HG03097 (cell line): ENCODE results near the gene GALC.
A peak's percentile ranks its signal among the peaks of the same experiment; 100 is the strongest.

Experiments
- ATAC-seq: cut with Tn5 transposase; IDR thresholded peaks from one replicate; pipeline ENCODE4 v1.9.1; 2021; ENCODE audit not compliant: unreplicated experiment, low FRiP score

Gene GALC

GRCh38 chr14:87966816-87967215 lies 26.2 kb downstream of the GALC start:
- ATAC-seq: no peak

DNA sequence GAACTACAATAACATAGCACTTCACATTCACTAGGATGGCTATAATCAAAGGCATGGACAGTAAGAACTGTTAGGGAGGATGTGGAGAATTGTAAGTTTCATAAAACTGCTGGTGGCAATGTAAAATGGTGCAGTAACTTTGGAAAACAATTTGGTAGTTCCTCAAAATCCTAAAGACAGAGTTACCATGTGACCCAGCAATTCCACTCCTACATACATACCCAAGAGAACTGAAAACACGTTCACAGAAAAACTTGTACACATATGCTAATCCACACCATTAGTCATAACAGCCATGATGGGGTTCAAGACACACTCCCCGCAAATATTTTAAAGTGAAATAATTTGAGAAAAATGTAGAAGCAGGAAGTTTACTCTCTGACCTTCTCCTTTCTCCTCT lies 31.7 kb downstream of the GALC start:
- no peak for ATAC-seq

DNA sequence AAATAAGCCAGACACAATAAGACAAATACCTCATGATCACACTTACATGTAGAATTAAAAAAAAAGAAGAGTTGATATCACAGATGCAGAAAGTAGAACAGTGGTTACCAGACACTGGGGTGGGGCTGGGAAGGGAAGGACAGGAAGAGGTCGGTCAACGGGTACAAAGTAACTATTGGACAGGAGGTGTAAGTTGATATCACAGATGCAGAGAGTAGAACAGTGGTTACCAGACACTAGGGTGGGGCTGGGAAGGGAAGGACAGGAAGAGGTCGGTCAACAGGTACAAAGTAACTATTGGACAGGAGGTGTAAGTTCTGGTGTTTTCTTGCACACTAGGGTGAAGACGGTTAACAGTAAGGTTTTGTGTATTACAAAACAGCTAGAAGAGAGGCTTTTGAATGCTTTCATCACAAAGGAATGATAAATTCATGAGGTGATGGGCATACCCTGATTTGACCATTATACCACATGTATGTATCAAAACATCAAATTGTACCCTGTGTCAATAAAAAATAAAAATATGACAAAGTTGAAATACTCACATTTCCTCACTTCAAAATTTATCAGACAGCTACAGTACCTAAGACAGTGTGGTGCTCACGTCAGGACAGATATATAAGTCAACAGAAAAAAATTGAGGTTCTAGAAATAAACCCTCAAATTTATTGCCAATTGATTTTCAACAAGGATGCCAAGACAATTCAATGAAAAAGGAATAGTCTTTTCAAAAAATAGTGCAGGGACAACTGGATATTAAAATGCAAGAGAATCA lies 32.8 kb downstream of the GALC start:
- ATAC-seq: no peak

- ATAC-seq: no peak
Measured at GRCh38 chr14:87955501-87955900, 37.5 kb downstream of the GALC start.

GRCh38 chr14:87952307-87953094 lies 40.5 kb downstream of the GALC start:
- peak; percentile 94 for ATAC-seq

DNA sequence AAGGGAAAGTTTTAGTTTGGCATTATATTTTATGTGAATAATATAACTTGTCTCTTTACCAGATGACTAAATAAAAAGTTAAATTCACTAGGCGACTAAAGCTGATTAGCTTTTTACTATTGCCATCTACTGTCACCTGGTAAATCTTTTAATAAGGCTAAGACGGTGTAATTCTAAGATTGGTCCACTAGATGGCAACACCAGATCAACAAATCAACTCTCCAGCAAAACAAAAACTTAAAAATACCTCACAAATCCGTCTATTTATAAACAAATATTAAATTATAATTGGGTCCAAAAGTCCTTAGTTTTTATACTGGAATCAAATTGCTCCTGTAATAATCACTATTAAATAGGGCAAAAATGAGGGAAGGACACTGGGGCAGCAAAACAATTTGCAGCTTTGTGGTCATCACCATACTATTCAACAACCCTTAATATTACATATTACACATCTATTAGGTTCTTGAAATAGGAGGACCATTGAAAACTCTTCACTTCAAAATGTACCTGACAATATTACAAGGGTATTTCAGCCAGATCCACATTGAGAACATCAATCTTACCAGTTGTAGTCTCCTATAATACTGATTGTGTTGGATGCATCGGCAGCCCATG lies 47.9 kb downstream of the GALC start:
- no peak for ATAC-seq

DNA sequence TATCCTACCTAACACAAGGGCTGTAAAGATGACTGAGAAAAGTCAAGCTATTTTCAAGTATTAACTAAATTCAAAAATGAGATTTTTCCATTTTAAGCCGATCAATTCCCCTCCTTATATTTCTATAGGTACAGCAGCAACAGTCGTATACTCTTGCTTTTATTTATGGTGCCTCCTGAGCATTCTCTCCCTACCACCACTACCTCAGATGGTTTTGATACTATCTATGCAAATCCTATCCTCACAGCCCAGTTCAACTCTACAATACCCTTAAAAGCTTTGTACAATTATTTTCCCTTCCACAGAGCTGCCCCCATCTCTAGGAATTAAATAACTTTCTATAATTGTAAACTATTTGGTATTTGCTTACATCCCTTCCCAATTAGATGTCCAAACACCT lies 52.1 kb downstream of the GALC start:
- no peak for ATAC-seq

DNA sequence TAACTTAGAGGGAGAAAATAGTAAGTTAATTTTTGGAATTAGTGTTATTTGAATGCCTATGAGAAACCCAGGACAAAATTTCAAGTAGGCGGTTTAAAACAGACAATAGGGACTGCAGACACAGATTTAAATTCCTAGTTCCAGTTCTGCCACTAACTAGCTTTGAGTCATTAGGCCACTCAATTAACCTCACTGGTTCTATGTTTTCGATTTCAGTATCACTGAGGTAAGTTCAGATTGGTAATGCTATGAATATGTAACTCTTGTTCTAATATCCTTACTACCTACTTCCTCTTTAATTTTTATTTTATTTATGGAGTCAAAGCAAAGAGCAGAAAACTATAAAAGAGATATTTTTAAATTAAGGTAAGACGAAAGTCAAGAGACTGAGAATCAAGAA lies 52.6 kb downstream of the GALC start:
- peak; percentile 82 for ATAC-seq

GRCh38 chr14:87935886-87936285 lies 57.1 kb downstream of the GALC start:
- ATAC-seq: no peak

- ATAC-seq: no peak
Measured at GRCh38 chr14:87935081-87935828, 57.7 kb downstream of the GALC start.

- ATAC-seq: no peak
Measured at GRCh38 chr14:87934185-87934584, 58.8 kb downstream of the GALC start.

DNA sequence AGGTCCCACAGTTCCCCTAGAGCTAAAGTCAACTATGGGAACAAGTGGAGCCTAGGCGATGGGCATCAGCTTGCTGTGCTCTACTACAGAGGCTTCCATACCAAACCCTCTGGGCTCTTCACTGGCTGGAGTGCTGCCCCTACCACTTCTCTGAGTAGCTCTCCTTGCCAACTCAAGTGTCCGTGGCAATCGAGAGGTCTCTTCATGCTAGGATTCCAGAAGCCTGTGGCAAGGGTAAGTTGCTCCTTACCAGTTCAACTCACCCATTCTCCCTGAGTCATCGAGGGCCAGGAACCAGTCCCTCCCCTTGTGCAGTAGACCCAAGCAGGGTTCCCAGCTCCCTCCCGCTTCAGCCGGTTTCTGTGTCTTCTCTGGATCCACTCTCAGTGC lies 76.1 kb downstream of the GALC start:
- ATAC-seq: no peak

- ATAC-seq: no peak
Measured at GRCh38 chr14:87916103-87916885, 76.7 kb downstream of the GALC start.

GRCh38 chr14:87908550-87908949 lies 84.4 kb downstream of the GALC start:
- no peak for ATAC-seq

DNA sequence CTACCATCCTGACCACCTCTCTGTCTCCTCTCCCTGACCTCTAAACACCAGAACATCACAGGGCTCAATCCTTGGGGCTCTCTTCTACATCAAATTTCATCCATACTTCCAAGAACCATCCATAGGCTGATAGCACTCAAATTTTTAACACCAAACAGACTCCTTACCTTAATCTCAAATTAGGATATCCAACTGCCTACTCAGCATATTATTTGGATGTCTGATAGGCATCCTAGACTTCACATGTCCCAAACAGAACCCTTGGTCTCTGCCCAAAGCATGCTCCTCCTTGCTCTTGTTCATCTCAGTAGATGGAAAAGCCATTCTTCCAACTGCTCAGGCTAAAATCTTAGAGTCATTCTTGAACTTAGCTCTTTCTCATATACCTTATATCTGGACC lies 91.3 kb downstream of the GALC start:
- ATAC-seq: no peak

DNA sequence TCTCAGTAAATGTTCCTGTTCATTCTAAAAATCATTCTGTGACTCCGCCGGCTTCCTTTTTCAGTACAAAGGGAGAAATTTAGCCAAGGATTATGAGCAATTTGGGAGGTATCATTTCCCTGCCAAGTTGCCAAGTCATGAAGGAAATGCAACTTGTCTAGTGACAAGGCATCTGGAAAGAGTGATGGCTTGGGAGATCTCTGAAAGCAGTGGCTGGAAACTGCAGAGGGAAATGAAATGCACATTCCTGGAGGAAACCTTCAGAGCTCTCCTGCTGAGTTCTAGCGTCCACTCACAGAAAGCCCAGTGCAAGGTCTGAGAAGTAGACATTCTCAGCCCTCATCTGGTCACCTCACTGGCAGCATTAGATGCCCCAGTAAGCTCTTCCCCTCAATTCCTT lies 91.7 kb downstream of the GALC start:
- no peak for ATAC-seq

GRCh38 chr14:87899228-87899627 lies 93.8 kb downstream of the GALC start:
- no peak for ATAC-seq

DNA sequence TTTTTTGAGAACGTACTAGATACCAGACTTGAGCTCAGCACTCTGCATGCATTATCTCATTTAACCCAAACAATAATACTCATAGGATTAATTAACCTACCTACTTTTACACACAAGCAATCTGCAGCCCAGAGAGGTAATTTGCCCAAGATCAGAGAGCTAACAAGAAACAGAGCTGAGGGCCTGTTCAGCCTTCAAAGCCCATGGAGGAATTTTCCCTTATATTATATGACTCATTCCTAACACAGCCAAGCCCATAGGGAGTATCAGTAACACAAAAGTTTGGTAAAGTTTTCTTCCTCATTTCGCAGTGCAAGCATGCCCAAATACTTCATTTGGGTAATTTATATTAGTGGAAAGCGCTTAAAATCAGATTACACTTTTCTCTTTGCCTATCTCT lies 94.7 kb downstream of the GALC start:
- ATAC-seq: no peak

- no peak for ATAC-seq
Measured at GRCh38 chr14:87896393-87897380, 96.3 kb downstream of the GALC start.
